Measurements from ENCODE around the gene LRP1B.
"Not testable (repeated sequence)": the region's sequence is repeated elsewhere in the genome, so short reads cannot be mapped to it uniquely, and the experiment has no call there.

LRP1B gene

DNA sequence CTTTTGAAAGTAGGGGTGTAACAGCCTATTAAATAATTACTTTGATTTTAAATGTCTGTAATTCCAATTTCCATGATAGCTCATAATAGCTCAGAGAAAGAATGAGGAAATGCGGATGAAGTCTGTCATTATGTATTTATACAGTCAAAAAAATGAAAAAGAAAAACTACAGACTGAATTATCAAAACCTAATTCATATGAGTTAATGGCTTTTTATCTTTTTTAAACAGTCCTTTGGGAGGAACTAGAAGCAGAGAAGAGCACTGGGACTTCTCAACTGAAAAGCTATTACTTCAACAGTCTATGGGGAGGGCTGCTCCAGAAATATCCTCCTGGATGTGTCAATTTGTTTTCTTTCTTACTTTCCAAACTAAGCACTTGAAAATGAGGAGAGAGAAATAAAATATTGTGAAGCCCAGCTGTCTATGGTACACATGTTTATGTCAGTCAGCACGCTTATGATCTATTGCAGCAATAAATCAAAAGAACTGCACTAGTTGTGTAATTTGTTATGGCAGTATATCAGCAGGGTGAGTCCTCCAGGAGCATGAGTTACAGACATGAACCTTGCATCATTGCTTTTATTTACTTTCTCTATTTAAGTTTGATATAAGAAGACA is 1550.2 kb downstream of the LRP1B start:
- DNase-seq = peak; percentile 51

DNA sequence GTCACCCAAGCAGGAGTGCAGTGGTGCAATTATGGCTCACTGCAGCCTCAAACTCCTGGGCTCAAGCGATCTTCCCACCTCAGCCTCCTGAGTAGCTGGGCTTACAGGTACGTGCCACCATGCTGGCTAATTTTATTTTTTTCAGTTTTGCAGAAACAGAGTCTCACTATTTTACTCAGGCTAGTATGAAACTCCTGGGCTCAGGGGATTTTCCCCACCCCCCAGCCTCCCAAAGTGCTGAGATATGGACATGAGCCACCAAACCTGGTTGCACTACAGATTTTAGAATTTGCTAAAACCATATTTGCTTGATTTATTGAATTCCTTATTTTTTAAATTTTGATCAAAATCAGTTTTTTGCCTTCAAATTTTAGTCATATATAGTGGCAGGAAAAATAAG is 1553.4 kb downstream of the LRP1B start:
- DNase-seq = no peak

DNA sequence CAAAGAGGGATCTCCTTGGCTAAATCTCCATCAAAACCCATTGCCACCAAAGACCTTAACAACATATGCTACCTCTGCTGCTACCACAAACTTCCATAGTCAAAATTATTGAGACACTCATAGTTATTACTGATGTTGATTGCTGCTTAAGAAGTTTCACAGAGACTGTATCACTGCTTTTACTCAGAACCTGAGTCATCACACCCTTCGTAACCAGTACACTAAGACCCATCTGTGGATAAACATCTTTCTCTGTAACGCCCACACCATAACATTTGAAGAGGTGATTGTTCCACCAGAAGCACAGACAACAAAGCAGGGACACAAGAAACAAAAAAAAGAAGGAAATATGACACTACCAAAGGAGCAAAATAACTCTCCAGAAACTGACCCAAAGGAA is 1563.1 kb downstream of the LRP1B start:
- no peak for DNase-seq

DNA sequence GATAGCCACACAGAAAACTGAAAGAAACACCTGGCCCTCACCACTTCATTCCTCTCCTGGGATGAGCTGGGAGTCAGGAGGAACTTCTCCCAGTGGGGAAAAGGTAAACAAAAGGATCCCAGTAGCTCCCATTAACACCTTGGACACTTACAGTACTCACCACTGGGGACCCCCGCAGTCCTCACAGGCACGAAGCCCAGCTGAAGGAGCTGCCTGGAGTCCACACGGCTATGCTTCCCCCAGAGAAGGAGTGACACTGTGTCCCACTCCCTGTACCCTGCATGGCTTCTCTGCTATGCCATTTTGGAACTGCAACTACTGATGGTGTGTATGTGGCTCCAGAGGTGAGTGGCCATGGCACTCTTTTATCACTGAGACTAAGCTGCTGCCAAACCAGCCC is 1565.1 kb downstream of the LRP1B start:
- DNase-seq = no peak

DNA sequence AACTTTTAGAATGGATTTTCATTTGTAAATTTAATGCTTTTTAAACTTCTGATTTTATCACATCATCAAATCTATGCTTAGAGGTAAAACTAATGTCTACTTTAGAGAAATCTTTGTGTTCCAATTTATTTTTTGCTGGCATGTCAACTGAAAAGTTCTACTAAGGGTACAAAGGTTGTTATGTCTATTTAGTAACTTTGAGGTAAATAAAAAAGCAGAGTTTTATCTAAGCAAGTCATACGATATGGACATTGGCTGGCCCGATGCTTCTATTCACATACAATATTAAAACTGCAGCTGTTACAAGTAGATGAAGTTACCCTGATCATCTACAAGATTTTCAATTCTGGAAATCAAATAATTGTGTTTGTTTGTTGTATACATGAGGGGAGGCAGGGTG is 1575.1 kb downstream of the LRP1B start:
- no peak for DNase-seq

DNA sequence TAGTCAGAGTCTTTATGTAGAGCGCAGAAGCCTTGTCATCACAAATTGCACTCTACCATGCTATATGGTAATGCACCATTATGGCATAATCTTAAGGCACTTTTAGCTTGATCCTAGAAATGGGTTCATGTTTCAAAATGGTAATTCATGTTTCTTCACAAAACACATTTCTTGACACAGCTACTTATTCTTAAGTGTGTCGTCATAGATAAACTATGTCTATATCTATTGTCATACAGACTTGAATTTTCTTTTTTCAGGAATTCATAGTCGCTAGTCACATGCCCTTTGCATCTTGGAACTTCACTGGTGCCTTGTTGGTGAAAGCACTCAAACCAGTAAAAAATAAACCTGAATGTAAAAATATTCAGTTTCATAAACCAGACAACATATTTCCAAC is 1578.2 kb downstream of the LRP1B start:
- no peak for DNase-seq

DNA sequence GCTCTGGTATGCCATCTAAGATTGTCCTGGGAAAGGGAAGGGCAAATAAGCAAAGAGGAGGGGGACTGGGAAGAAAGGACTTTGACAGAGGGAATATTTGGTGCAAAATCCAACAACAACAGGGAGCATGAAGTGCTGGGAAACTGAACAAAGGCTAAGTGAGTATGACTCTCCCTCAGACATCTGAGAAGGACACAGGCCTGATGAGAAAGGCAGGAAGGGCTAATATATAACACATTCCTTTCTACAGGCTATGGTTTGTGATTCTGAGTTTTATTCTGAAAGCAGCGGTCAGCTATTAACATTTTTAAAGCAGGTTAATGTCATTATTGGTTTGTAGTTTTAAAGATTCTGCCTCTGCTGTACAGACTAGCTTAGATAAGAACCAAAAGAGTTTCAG is 1579.5 kb downstream of the LRP1B start:
- DNase-seq = no peak

DNA sequence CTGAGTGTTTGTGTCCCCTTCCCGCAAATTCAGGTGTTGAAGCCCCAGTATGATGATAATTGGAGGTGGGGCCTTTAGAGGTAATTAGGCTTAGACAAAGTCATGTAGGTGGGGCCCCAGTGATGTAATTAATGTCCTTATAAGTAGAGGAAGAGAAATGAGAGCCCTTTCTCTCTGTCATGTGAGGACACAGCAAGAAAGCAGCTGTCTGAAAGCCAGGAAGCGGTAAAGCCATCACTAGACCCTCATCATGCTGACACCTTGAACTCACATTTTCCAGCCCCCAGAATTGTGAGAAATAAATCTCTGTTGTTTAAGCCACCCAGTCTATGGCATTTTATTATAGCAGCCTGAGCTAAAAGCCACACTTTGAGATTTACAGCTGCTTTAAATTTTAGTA is 1580.0 kb downstream of the LRP1B start:
- no peak for DNase-seq

DNA sequence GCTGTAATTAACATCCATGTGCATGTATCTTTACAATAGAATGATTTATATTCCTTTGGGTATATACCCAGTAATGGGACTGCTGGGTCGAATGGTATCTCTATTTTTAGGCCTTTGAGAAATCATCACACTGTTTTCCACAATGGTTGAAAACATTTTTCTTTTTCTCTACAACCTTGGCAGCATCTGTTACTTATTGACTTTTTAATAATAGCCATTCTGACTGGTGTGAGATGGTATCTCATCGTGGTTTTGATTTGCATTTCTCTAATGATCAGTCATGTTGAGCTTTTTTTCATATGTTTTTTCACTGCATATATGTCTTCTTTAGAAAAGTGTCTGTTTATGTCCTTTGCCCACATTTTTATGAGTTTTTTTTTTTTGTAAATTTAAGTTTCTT is 1586.0 kb downstream of the LRP1B start:
- not testable (repeated sequence) for DNase-seq

DNA sequence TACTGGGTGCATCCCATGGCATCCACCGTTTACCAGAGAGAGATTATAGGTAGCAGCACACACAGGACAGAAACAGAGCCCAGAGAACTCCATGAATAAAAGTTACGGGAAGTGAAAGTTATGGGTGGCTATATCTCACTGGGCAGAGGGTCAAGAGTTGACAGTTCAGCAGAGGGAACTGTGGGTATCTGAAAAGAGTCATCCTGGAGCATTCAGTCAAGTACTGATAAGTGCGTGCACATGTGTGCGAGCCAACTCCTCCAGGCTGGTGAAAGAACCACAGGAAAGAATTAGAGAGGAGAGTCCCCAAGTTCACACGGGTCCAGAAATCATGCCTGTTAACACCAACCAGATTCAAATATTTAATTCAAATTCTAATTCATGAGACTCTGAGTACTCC is 1588.2 kb downstream of the LRP1B start:
- DNase-seq = no peak

DNA sequence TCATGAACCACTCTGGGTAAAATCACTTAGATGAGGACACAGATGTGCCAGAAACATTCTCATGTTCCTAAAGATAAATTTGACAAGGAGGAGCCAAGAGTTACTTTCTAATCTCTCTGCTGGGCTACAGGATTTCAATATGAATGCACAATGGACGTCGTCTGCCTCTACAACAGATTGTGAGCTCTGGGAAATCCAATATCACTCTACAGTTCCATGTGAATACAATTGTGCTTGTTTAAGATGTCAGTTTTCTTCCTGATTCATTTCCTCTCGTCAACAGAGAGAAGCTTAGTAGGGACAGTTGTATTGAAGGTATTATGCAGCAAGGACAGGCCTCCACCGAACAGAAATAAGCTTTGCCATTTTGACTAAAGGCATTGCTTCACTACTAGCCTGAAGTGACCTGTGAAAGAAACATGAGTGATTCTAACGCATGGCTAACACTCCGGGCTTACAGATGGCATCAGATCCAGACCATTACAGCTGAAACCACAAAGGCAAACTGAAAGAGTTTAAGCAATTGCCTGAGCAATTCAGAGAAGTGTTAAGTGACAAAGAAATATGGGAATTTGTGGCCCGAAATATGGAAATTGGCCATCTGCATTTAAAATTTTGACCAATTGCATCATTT is 1591.5 kb downstream of the LRP1B start:
- no peak for DNase-seq

DNA sequence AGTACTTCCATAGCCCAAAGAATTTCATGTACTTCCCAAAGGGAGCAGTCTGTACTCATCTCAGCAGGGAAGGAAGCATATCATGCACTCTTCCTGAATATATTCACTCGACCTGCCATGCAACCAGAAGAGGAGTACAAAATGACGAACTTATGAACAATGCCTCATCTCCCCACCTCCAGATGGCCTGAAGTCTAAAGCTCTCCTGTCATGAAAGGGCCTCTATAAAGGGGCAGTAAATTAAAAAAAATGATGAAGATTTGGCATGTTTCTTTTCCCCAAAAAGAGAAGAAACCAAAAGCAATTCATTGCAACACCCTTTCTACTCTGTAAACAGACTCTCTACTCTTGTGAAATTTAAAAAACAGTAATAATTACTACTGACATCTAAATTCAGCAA is 1601.1 kb downstream of the LRP1B start:
- no peak for DNase-seq

DNA sequence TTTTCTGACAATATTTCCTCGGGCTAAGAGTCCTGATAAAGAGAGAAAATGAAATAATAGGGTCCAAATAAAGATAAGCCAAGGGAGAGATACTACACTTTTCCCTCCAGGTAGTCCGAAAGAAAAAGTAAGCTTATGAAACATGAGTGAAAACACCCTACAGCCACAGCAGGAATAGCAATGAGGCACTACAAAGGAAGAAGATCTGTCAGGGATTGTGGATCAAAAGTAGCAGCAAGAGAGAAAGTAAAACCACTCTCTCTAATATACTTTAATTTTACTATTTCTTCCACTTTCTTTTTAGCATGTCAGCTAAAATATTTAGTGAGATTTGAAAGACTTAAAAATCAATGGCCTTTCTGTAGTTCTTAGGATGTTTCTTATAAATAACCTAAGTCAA is 1601.8 kb downstream of the LRP1B start:
- DNase-seq = no peak

DNA sequence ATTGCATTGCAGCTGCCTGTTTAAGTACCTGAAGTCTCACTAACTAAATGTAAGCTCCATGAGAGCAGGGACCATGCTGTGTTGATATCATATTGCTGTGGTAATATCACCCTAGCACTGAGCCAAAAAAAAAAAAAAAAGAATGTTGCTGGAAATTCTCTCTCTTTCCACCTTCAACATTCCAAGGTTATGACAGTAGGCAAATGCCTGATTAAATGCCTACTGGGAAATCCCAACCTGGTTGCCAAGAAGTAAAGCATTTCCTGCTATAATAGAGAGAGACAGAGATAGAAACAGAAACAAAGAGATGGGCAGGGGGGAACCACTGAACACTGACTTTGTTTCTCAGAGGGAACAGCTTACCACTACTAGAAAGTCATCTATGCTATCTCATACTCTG is 1604.2 kb downstream of the LRP1B start:
- no peak for DNase-seq

DNA sequence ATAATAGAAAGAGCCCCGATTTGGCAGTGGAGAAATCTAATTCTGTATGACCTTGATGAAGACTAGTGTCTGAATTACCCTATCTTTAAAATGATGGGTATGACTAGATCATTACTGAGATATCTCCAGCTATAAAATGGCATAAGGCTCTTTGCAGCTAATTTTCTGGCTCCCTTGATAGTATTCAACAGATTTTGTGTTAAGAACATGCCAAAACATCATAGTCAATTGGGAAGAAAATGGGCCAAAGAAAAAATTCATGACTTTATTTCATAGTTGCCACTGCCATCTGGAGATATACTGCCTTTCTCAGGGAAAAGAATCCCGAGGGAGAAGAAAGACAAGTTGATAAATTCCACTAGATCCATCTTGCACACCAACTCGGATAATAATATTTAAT is 1618.7 kb downstream of the LRP1B start:
- no peak for DNase-seq

DNA sequence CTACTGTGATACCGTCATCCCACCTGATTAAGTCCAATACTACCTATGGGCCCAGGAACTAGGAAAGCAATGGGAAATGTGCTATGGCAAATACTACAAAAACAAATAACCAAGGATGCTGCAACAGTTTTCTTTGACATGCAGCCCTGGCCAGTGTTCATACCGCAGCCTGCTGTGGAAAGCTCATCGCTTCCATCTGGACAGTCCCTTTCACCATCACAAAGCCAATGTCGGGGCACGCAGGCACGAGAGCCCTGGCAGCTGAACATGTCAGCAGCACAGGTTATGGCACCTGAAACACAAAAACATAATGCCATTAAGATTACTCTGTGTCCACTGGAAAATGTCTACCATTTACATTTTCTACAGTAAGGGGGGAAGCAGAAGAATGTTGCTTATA is 1621.1 kb downstream of the LRP1B start:
- DNase-seq = no peak

DNA sequence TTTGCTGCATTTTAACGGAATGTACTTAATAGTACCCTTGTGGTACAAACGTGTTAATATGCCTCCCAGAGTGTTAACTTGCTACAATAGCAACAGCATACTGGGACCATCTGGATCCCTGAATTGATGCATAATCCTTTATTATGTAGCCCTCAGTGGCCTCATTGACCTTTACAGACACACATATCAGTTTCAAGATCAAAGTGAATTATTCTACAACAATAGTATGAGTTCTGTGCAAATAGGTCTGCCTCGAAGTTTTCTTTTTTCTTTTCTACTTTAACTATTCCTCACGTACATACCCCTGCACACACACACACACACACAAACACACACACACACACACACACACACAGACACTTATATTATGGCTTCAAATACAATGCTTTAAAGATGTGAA is 1622.1 kb downstream of the LRP1B start:
- no peak for DNase-seq

DNA sequence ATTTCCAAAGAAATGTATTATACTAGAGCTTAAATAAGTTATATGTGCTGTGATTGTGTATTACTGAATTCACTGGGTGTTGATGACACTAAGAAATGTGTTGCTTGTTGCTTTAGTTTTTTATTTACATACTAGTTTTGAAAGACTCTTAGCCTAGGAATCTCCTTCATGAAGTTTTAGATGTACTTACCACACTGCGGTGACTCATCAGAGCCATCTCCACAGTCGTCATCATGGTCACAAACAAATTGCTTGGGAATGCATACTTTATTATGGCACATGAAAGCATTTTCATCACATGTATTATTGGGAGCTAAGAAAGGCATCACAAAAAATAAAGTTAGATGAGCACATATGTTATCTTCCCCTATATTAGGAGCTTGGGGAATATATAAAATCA is 1624.2 kb downstream of the LRP1B start:
- DNase-seq = no peak

DNA sequence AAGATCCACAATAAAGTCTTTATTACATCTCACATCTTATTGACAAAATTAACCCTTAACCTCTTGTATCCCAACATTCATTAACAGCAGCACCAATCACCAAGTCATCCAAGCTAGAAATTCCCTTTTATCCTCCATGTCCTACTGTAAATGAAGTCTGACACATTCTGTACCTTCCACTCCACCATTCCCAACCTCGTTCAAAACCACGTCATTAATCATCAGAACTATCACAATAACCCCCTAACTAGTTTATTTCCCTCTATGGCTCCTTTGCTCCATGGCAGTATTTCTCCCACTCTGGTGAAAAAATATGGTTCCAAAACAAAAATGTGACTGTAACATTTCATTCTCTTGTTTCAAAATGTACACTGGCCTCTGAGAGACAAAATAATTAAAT is 1626.2 kb downstream of the LRP1B start:
- DNase-seq = no peak

DNA sequence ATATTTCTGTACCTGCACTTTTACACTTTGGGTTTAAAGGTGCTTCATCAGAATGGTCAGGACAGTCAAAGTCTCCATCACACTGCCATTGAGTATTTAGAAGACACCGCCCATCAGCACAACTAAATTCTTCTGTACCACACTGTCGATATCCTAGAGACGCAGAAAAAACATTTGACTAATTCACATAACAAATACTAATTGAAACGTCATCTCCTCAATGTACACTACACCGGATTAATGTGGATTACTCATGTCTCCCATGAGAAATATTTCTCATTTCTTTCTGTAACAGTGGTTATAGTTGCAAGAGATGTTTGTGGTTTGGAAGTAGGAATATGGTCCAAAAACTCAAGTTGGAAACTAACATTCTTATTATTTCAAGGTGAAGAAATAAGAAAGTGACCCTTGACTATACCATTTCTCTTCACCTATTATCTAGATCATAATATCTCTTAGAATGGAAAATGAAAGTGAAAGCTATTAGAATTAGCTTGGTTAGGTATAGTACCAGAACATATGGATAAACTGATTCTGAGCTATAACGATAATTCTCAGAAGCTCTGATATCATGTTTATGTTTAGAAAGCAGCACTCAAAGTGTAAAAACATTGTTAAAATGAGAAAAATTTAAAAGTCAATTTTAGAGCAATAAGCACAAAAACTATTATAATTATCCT is 1627.7 kb downstream of the LRP1B start:
- DNase-seq = no peak

DNA sequence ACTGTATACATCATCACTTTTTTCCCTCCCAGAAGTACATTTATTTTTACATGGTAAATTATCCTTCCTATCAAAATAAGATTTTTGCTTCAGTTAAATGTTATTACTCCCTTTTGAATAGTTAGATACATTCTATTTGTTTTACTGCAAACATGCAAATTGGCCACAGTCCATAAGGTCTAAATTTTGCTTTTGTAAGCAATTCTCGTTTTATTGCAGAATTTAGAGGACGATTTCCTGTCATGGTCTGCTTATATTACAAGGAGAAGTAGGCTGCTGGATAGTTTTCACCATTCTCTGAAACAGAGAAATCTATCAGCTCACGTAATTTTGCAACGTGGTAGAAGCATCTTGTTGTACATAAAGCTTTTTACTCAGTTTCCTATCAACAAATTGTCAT is 1632.5 kb downstream of the LRP1B start:
- no peak for DNase-seq

DNA sequence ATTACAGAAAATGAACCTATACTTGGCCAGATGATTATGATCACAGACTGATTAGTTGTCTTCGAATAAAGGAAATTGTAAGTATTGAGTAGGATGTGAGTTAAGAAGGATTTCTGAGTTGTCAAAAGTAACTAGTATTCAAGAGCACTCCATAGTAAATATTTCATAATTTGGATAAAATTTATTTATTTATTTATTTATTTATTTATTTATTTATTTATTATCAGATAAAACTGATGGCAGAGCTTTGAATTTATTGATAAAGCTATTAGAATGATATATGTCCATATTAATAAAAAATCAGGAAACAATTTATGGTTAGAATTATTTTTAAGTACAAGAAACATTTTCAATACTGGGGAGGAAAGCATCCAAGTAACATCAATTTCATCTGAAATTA is 1634.1 kb downstream of the LRP1B start:
- DNase-seq = no peak

DNA sequence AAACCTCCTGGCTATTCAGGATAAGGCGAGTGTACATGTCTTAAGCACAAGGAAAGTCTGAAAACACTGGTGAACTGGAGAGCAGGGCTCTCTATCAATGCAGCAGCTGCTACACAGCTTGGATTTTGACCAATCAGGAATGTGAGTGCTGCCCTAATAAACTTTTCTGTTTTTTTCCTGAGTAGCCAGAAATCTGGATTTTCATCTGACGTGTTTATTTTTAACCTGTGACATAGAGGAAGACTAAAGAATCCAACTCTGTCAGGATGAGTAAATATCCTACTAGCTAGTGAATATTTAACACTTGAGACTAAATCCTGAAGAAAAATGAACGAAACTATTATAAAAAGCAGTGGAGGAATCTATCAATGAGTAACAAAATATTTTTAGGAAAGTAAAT is 1638.9 kb downstream of the LRP1B start:
- no peak for DNase-seq

DNA sequence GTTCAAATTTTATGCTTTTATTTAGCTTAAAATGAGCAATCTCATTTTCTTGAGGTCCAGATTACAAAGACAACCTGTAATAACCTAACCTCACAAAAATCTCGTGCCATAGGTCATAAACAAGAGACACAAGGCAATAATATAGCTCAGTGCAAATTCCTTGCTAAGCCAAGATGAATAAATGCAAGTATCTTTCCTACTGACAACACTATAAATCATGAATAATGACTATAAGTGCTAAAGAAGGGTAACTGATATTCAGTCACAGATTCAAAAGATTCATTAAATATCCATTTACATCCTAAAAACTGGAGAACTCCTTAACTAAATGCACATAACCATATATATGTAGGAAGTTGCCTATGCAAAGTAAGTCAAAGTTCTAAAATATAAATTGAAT is 1641.6 kb downstream of the LRP1B start:
- DNase-seq = no peak

DNA sequence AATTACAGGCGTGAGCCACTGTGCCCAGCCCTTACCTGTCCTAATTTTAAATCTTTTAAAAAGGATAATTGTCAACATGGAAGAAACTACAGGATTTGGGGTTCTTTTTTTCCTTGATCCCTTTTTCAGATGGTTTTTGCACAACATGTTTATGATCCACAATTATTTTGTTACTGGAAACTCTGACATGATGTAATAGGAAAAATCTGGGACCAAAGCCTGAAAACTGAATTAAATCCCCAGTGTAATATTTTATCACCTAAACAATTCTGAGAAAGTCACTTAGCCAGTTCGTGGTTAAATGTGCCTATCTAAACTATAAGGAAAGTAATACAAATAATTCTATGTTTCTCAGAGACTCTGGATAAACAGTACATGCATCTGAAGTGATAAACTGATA is 1649.7 kb downstream of the LRP1B start:
- no peak for DNase-seq
